SK-N-MC (cell line): ENCODE data around the gene UXS1.

Source experiments
- DNase-seq: peaks from one replicate; pipeline ENCODE4 v3.0.0-alpha.2; 2011; ENCODE audit warnings: low read depth, low spot score
- H3K27ac ChIP-seq: fragments of 200-600 bp; sonication (generic); 2 replicates; pipeline ENCODE4 v1.5.1; 2016; ENCODE audit warnings: mixed run types
- H3K36me3 ChIP-seq: fragments of 200-600 bp; sonication (generic); 2 replicates; pipeline ENCODE4 v1.6.1; 2017; ENCODE audit warnings: antibody characterized with exemption, low read length, mixed read lengths; ENCODE audit not compliant: insufficient read depth
- H3K4me3 ChIP-seq: fragments of 200-600 bp; sonication (generic); 2 replicates; pipeline ENCODE4 v1.5.1; 2016
- H3K9ac ChIP-seq: fragments of 200-600 bp; sonication (generic); 2 replicates; pipeline ENCODE4 v1.8.0; 2017; ENCODE audit warnings: mixed run types, mixed read lengths; ENCODE audit not compliant: insufficient read length
- H3K9me3 ChIP-seq: fragments of 200-600 bp; sonication (generic); 2 replicates; pipeline ENCODE4 v1.6.1; 2017; ENCODE audit warnings: low read depth, mild to moderate bottlenecking, antibody characterized with exemption, low read length, moderate library complexity, mixed read lengths
- EZH2 ChIP-seq: fragments of 200-600 bp; sonication (generic); IDR thresholded peaks from one replicate; pipeline ENCODE4 v1.6.1; 2017; ENCODE audit warnings: antibody characterized with exemption
- FOXP2 ChIP-seq: optimal IDR thresholded peaks from 2 replicates; pipeline ENCODE3; 2011; ENCODE audit warnings: mild to moderate bottlenecking, moderate library complexity; ENCODE audit not compliant: insufficient read depth; ENCODE audit errors: extremely low read length, control extremely low read depth
- POLR2AphosphoS5 ChIP-seq: IDR thresholded peaks from 2 replicates; pipeline ENCODE4 v1.6.1; 2012; ENCODE audit warnings: mild to moderate bottlenecking, low read depth, low read length, borderline replicate concordance

UXS1 gene

GRCh38 chr2:106089611-106090010 lies 104.5 kb downstream of the UXS1 start:
- H3K4me3 ChIP-seq, result no peak overlapping the region
- DNase-seq, result no peak
- H3K9ac ChIP-seq, result no peak overlapping the region
- no peak overlapping the region for H3K27ac ChIP-seq
- no peak for TF ChIP-seq EZH2
- TF ChIP-seq POLR2AphosphoS5, result no peak
- no peak for TF ChIP-seq FOXP2
- H3K36me3 ChIP-seq, result peaks cover 4% of the 10 kb centered on the region; the same call in 1 of the 2 replicates
- H3K9me3 ChIP-seq, result peaks cover 3% of the 10 kb centered on the region; the same call in 1 of the 2 replicates

DNA sequence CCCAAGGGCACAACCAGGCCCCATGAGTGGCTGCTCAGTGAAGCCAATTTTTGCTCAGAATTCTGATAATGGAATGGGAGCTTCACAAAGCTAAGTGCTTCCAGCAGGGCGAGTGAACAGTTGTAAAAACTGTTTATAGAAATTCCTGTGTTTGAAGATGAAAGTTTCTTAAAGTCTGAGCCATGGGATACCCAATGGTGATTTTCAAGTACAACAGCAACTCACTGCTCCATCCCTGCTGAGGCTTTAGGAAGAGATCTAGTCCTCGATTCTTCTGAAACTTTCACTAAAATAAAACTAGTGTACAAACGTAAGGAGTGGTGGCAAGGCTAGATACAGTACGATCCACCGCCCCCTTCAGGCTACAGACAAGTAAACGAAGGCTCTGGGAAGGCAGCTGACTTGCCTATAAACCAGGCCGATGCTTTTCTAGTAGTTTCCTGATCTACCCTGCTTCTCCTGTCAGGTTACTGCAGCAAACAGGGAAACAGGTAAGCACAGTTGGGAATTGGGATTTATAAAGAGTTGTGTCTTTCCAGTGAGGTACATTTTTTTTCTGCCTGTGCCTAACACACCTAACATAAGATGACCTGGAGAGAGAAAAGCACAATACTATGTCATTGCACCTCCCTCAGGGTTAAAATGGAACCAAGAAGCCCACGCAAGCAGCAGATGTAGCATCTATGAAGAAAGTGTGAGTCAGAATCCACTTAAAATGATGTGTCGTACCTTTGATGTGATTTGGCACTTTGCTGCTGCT lies 108.7 kb downstream of the UXS1 start:
- no peaks in the 10 kb centered on the region for H3K36me3 ChIP-seq
- TF ChIP-seq POLR2AphosphoS5, result no peak
- no peak for TF ChIP-seq EZH2
- no peak for TF ChIP-seq FOXP2

GRCh38 chr2:106080959-106081358 lies 113.1 kb downstream of the UXS1 start:
- no peak overlapping the region for H3K9ac ChIP-seq
- no peak for DNase-seq
- no peak overlapping the region for H3K27ac ChIP-seq
- no peak for TF ChIP-seq FOXP2
- no peak for TF ChIP-seq EZH2
- TF ChIP-seq POLR2AphosphoS5, result no peak
- no peak overlapping the region for H3K4me3 ChIP-seq
- no peaks in the 10 kb centered on the region for H3K9me3 ChIP-seq
- H3K36me3 ChIP-seq, result no peaks in the 10 kb centered on the region

More for the DNA sequence above, 108.7 kb downstream of the UXS1 start:
- Histone ChIP-seq H3K9ac (no peak overlapping the region), H3K4me3 (no peak overlapping the region), H3K27ac (no peak overlapping the region), H3K9me3 (peaks cover 3% of the 10 kb centered on the region; the same call in 1 of the 2 replicates)
- DNase-seq, result no peak

DNA sequence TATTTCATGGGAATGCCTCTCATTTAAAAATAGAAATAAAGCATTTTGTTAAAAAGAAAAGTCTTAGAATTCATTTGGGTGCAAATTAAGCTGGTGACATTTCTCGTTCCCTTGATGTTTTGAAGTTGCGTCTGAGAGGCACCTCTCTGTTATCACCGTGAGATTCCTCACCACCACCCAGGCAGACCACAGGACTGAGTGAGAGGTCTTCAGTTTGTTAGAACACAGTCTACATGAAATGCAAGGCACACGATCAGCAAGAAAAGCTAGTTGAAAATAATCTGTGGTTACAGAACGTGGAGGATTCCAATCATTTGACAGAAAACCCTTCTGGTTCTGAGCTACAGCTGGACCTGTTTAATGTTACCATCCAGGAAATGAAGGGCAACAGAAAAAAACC lies 116.0 kb downstream of the UXS1 start:
- TF ChIP-seq POLR2AphosphoS5, result no peak
- Histone ChIP-seq H3K9me3 (no peaks in the 10 kb centered on the region), H3K27ac (no peak overlapping the region), H3K9ac (no peak overlapping the region), H3K36me3 (no peaks in the 10 kb centered on the region), H3K4me3 (no peak overlapping the region)
- no peak for DNase-seq

DNA sequence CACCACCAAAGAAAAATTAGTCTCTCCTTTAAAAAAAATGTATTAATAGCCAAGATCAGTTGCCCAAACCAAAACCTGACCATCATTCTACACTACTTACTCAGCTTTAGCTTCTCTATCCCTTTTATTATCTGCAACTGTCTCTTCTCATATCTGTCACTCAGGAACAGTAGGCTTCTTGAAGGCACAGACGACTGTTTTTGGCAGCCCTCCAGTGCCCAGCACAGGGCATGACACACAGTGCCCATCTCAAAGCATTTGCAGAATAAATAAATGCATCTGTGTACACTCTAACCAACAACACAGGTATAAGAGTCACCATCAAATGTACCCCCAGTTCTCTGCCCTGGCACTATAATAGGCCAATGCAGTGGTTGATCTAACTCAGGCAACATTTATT lies 117.2 kb downstream of the UXS1 start:
- DNase-seq, result no peak
- no peaks in the 10 kb centered on the region for H3K9me3 ChIP-seq
- H3K4me3 ChIP-seq, result no peak overlapping the region
- no peaks in the 10 kb centered on the region for H3K36me3 ChIP-seq
- H3K9ac ChIP-seq, result no peak overlapping the region
- H3K27ac ChIP-seq, result no peak overlapping the region
- no peak for TF ChIP-seq POLR2AphosphoS5
- TF ChIP-seq FOXP2, result no peak

- no peak overlapping the region for H3K27ac ChIP-seq
- H3K9me3 ChIP-seq, result no peaks in the 10 kb centered on the region
- no peak overlapping the region for H3K4me3 ChIP-seq
- TF ChIP-seq FOXP2 (no peak), EZH2 (no peak), POLR2AphosphoS5 (no peak)
- DNase-seq, result no peak
- H3K9ac ChIP-seq, result no peak overlapping the region
- no peaks in the 10 kb centered on the region for H3K36me3 ChIP-seq
Measured at GRCh38 chr2:106075048-106075447, 119.1 kb downstream of the UXS1 start.

DNA sequence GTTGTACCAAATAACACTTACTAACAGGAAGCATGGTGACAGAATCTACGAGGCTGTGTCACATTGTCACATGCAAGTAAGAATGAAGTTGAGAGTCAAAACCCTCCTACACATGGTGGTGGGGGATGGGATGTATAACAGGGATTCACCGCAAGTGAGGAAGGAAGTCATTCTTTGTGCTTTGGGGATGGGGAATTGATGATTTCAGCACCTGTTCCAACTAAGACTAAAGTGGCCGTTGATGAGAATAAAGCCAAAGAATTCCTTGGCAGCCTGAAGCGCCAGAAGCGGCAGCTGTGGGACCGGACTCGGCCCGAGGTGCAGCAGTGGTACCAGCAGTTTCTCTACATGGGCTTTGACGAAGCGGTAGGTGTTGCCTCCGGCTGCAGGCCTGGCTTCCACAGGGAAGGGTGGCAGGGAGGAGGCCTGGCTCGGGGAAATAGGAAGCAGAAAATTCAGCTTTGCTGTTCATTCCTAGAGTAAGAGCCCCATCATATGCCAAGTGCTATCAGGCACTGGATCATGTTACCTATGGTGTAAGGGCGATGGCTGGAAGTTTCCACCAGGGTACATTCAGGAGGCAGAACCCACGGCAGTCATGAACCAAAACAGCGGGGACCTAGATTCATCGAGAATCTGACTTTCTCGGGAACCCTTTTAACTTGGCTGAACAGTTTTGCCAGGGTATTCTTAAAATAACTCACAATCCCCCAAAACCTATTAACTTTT lies 120.3 kb downstream of the UXS1 start:
- Histone ChIP-seq H3K9ac (no peak overlapping the region), H3K36me3 (no peaks in the 10 kb centered on the region), H3K4me3 (no peak overlapping the region), H3K9me3 (no peaks in the 10 kb centered on the region), H3K27ac (no peak overlapping the region)
- TF ChIP-seq POLR2AphosphoS5, result no peak
- no peak for TF ChIP-seq EZH2
- TF ChIP-seq FOXP2, result no peak
- no peak for DNase-seq

- no peak overlapping the region for H3K9ac ChIP-seq
- H3K4me3 ChIP-seq, result no peak overlapping the region
- no peak for TF ChIP-seq FOXP2
- no peak for TF ChIP-seq EZH2
- TF ChIP-seq POLR2AphosphoS5, result no peak
- H3K36me3 ChIP-seq, result no peaks in the 10 kb centered on the region
- no peaks in the 10 kb centered on the region for H3K9me3 ChIP-seq
- DNase-seq, result no peak
- H3K27ac ChIP-seq, result no peak overlapping the region
Measured at GRCh38 chr2:106070181-106070580, 123.9 kb downstream of the UXS1 start.
